HFF-Myc (cell line): ENCODE results near the gene CCDC150.
A peak's percentile ranks its signal among the peaks of the same experiment; 100 is the strongest.

Experiments
- DNase-seq: peaks from one replicate; pipeline ENCODE4 v3.0.0-alpha.2; 2011; ENCODE audit warnings: low read depth; ENCODE audit errors: extremely low read depth
- H3K4me3 ChIP-seq: replicated peaks from 2 replicates; pipeline ENCODE4 v1.5.1; 2011; ENCODE audit warnings: low read depth, mild to moderate bottlenecking, control low read depth, low read length
- TF ChIP-seq, protein P1 (sequence below): IDR thresholded peaks from 2 replicates; pipeline ENCODE4 v1.5.1; 2012; ENCODE audit warnings: mild to moderate bottlenecking, low read depth, low read length, control low read depth; ENCODE audit errors: missing control alignments

Gene CCDC150

DNA sequence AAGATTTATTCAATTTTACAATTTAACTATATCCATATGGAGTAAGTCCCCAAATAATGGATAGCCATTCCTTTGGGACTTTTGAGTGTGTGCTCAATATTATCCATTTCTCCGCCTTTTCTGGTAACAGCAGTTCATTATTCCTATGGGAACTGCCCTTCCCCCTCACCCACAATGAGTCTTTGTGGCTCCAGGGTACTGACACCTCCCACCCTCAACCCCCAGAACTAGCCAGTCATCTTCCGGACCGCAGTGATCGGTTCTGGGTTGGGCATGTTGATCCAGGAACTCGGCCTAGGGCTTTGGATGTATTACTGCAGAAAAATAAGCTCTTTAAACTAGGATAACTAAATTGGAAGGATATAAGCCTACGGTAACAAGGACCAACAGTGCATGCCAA lies 45.4 kb upstream of the CCDC150 start:
- TF ChIP-seq, protein P1, sequence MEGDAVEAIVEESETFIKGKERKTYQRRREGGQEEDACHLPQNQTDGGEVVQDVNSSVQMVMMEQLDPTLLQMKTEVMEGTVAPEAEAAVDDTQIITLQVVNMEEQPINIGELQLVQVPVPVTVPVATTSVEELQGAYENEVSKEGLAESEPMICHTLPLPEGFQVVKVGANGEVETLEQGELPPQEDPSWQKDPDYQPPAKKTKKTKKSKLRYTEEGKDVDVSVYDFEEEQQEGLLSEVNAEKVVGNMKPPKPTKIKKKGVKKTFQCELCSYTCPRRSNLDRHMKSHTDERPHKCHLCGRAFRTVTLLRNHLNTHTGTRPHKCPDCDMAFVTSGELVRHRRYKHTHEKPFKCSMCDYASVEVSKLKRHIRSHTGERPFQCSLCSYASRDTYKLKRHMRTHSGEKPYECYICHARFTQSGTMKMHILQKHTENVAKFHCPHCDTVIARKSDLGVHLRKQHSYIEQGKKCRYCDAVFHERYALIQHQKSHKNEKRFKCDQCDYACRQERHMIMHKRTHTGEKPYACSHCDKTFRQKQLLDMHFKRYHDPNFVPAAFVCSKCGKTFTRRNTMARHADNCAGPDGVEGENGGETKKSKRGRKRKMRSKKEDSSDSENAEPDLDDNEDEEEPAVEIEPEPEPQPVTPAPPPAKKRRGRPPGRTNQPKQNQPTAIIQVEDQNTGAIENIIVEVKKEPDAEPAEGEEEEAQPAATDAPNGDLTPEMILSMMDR: no peak
- H3K4me3 ChIP-seq: no peak overlapping the region
- DNase-seq: no peak

DNA sequence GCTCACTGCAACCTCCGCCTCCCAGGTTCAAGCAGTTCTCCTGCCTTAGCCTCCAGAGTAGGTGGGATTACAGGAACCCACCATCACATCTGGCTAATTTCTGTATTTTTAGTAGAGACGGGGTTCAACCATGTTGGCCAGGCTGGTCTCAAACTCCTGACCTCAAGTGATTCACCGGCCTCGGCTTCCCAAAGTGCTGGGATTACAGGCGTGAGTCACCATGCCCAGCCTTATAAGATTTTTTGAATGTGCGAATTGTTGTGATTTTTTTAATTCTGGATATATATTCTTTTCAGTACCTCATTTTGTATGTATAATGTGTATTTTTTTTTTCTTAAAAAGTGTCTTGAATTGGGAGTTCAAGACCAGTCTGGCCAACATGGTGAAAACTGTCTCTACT lies 42.0 kb upstream of the CCDC150 start:
- H3K4me3 ChIP-seq: no peak overlapping the region

DNA sequence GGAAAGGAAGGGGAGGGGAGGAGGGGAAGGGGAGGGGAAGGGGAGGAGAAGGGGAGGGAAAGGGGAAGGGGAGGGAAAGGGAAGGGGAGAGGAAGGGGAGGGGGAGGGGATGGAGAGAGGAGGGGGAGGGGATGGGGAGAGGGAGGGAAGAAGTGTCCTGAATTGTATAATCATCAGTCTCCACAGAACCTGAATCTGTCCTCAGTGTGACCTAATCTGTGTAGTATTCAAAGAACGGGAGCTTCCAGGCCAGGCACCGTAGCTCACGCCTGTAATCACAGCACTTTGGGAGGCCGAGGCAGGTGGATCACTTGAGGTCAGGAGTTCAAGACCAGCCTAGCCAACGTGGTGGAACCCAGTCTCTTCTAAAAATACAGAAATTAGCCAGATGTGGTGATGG lies 41.1 kb upstream of the CCDC150 start:
- H3K4me3 ChIP-seq: no peak overlapping the region
- DNase-seq: no peak
- TF ChIP-seq, protein P1: no peak

More for the DNA sequence above, 42.0 kb upstream of the CCDC150 start:
- TF ChIP-seq, protein P1: no peak
- no peak for DNase-seq

DNA sequence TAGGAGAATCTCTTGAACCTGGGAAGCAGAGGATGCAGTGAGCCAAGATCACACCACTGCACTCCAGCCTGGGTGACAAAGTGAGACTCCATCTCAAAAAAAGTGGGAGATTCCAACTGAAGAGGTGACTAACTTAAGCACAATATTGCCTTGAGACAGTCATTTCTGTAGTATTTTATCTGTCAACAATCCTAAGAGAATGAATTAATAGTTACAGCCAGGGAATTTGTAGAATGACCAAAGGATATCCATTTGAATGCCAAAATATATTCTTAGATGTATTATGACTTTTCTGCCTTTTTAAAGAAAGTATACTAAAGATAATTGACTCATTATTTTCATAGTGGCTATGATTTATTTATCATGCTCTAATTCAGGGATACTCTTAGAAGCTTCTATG lies 40.7 kb upstream of the CCDC150 start:
- DNase-seq: no peak
- TF ChIP-seq, protein P1: no peak
- H3K4me3 ChIP-seq: no peak overlapping the region

DNA sequence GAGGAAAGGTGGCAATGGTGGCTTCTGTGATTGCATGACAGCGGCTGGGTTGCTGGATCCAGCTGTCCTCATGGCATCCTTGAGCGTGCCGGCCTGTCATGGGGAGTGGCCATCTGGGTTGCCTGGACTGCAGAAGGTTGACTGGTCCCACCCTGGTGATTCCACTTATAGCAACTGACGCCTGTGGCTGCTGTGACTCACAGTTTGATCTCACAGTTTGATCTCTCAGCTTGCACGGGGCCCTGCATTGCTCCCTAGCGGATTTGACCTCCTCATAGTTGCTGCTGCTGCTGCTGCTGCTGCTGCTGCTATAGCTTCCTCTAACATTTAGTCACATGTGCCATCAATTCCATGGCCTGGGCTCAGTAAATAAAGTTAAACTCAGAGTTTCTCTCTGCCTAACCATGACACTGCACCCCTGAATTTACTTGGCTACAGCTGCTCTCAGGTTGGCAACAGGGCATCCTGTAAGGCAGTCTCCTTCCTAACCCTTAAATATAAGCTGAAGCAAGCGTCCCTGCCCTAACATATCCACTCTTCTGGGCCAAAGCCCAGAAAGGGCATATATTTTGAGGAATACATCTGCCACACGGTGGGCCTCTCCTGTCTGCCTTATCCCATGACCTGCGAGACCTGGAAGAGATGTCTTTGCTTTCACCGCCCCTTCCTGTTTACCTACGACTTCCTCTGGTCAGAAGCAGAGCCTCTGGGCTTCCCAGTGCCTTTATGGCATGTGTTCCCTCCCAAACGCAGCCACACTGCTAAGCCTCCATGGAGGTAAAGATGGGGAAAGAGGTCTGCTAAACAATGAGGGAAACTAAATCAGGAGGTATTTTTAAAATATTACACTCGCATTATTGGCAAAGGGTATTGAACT lies 37.8 kb upstream of the CCDC150 start:
- TF ChIP-seq, protein P1: no peak
- DNase-seq: peak; percentile 73
- H3K4me3 ChIP-seq: no peak overlapping the region

DNA sequence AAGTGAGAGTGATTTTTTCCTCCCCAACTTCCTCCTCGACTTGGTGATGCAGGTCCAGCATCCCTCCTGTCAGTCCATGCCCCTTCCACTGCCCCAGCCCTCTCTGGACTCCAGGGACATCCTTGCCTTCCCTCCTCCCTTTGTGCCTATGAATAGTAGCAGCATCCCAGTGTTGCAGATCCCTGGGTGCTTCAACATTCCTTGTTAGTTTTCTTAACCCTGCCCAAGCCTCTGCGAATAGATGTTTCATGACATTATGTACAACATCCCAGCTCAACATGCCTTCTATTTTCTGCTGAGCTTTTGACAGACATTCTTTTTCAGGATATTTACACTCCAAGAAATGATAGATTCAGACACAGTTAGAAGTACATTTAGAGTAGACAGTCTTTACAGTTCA lies 35.3 kb upstream of the CCDC150 start:
- H3K4me3 ChIP-seq: no peak overlapping the region
- TF ChIP-seq, protein P1: no peak
- no peak for DNase-seq

DNA sequence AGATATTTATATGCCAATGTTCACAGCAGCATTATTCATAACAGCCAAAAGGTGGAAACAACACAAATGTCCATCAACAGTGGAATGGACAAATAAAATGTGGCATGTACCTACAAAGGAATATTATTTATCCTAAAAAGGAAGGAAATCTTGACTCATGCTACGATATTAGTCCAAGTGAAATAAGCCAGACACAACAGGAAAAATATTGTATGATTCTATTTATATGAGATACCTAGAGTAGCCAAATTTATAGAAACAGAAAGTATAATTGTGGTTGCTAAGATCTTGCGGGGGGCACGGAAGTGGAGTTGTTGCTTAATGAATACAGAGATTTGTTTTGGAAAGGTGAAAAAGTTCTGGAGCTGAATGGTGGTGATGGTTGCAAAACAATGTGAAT lies 33.0 kb upstream of the CCDC150 start:
- H3K4me3 ChIP-seq: no peak overlapping the region
- DNase-seq: no peak
- TF ChIP-seq, protein P1: no peak
